ENCODE measurements around the gene TCTN1.

TCTN1 gene

GRCh38 chr12:110680032-110680431 is 66.1 kb downstream of the TCTN1 start:
- DNase-seq (no peak), ATAC-seq (no peak)

- ATAC-seq (no peak), DNase-seq (no peak)
These were observed 70.0 kb downstream of the TCTN1 start for GRCh38 chr12:110683888-110684287.

GRCh38 chr12:110684312-110684836 is 70.4 kb downstream of the TCTN1 start:
- no peak for DNase-seq

GRCh38 chr12:110686294-110686903 is 72.5 kb downstream of the TCTN1 start:
- no peak for ATAC-seq
- DNase-seq, result no peak

More at GRCh38 chr12:110684312-110684836, 70.4 kb downstream of the TCTN1 start:
- no peak for ATAC-seq

GRCh38 chr12:110687396-110688169 is 73.7 kb downstream of the TCTN1 start:
- ATAC-seq (no peak), DNase-seq (no peak)

- ATAC-seq, result peak; percentile 37
- peak; percentile 56 for DNase-seq
These were observed 74.7 kb downstream of the TCTN1 start, which contains the start of gene HVCN1 for GRCh38 chr12:110688446-110689280. HVCN1 (minus strand) TSS chr12:110689115; CDS start chr12:110683245, 5,870 bp downstream.

- DNase-seq, result peak; percentile 72
- peak; percentile 83 for ATAC-seq
These were observed 75.6 kb downstream of the TCTN1 start for GRCh38 chr12:110689281-110690126.

- DNase-seq (no peak), ATAC-seq (no peak)
These were observed 76.2 kb downstream of the TCTN1 start for GRCh38 chr12:110690127-110690430.

- DNase-seq (no peak), ATAC-seq (no peak)
These were observed 79.8 kb downstream of the TCTN1 start for GRCh38 chr12:110693731-110694130.

- DNase-seq (no peak), ATAC-seq (no peak)
These were observed 80.5 kb downstream of the TCTN1 start for GRCh38 chr12:110694330-110694901.

GRCh38 chr12:110696283-110696682 is 82.4 kb downstream of the TCTN1 start:
- DNase-seq (no peak), ATAC-seq (no peak)

- DNase-seq (no peak), ATAC-seq (no peak)
These were observed 83.3 kb downstream of the TCTN1 start for GRCh38 chr12:110697236-110697635.

GRCh38 chr12:110698171-110698902 is 84.4 kb downstream of the TCTN1 start:
- ATAC-seq (peak; percentile 100), DNase-seq (peak; percentile 79)

Data from stimulated activated naive CD8-positive, alpha-beta T cell treated with anti-CD3 and anti-CD28 coated beads, Interleukin-15, Interleukin-2, amounts not matched to agents 100 U/mL and 50 U/mL, for 24 hours (primary cell).